ENCODE results near the gene MYADML2.

DNA sequence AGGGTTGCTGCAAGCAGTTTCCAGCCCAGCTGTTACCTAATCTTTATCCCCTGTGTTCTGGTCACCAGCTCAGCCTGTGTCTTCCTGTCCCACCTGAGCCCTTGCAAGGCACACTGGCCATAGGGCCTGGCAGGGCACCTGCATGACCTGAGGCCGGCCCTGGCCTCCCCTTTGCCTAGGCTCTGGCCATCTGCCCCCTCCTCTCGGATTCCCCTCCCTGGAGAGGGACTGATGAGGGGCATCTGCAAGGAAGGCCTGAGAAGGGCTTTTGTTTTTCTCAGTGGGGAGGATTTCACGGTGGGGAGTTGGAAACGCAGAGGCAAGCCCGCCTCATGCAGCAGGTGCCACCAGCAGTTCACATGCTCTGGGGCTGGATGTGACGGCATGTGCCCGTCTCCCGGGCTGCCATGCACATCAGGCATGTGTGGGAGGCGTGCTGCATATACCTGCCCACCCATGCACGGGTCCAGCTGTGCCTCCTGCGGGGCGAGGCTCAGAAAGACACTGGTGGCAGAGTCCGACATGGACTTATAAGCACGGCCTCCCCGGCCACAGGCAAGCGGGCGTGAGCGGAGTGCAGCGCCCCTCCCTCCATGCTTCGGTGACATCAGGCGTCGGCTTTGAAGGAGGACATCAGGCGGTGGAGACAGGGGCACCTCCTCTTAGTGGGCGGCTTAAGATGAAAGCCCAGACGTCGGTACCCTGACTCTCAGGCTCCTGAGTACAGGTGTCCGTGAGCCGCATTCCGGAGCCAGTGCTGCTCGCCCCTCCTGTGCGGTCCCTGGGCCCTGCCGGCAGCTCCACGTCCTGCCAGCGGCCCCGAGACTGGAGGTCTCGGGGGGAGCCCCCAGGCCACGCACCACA lies 46.9 kb upstream of the MYADML2 start:
- no peak for TF ChIP-seq GATA3 (IDR thresholded peaks at IDR 0.05; ENCODE audit: low read depth, low read length)
- no peak for TF ChIP-seq GATA2 (IDR thresholded peaks at IDR 0.05; ENCODE audit: low read depth, low read length)

Measured in SH-SY5Y (cell line).